GM23338 (cell line): ENCODE measurements around the gene UPF2.

Source experiments
- CTCF ChIP-seq, 2 experiments: fragments of 200-600 bp in 1 of 2; sonication (generic) in 1 of 2; conservative IDR thresholded peaks; 2 replicates each; pipeline versions ENCODE4 v1.5.1 to v1.6.1; 2016 to 2017; ENCODE audit warnings: antibody characterized with exemption in 2 of 2, low read depth in 2 of 2, mild to moderate bottlenecking in 2 of 2, moderate library complexity in 1 of 2
- EZH2 ChIP-seq: fragments of 200-600 bp; sonication (generic); IDR thresholded peaks from one replicate; pipeline ENCODE4 v1.8.0; 2017; ENCODE audit warnings: antibody characterized with exemption, mild to moderate bottlenecking, low read depth; ENCODE audit not compliant: unreplicated experiment
- REST ChIP-seq: IDR thresholded peaks from one replicate; pipeline ENCODE4 v1.6.1; 2018; ENCODE audit warnings: antibody characterized with exemption; ENCODE audit not compliant: unreplicated experiment

- TF ChIP-seq CTCF (conservative IDR thresholded peaks at IDR 0.05; ENCODE audit: low read depth in 2 of 2) (no peak), REST (no peak), EZH2 (no peak)
These were observed 144.1 kb downstream of the UPF2 start for GRCh38 chr10:11898372-11899066.
